ENCODE results near the gene RHBDL1. TPM values are rescaled to one million over a fixed set of nuclear protein-coding genes. Genes with fewer than 3 reads are reported as not detected.
A peak's percentile ranks its signal among the peaks of the same experiment; 100 is the strongest.

The RHBDL1 gene
- polyA plus RNA-seq, 1 donor (not counting 4 experiments of a cell fraction or from before 2014, with no cell fraction given) = 0.71 TPM

- Histone ChIP-seq H3K4me3 (ENCODE audit: control insufficient read depth in 2 of 3, extremely low read depth in 1 of 3, insufficient read depth in 2 of 3, low read depth in 1 of 3, low read length in 3 of 3) (no peak overlapping the region), H3K4me1 (ENCODE audit: control insufficient read depth, extremely low read depth, insufficient read depth, low read length) (peaks cover 16% of the 10 kb centered on the region), H3K9me3 (ENCODE audit: control insufficient read depth, low read depth, low read length) (no peaks in the 10 kb centered on the region), H3K27me3 (ENCODE audit: control insufficient read depth, extremely low read depth, insufficient read depth, low read length) (no peaks in the 10 kb centered on the region), H3K27ac (ENCODE audit: control insufficient read depth, insufficient read depth, low read length) (no peak overlapping the region), H3K36me3 (ENCODE audit: control insufficient read depth in 2 of 2, extremely low read depth in 1 of 2, insufficient read depth in 2 of 2, low read length in 2 of 2) (peaks cover 1 to 4% of the 10 kb centered on the region in 2 experiments), H3K9me1 (ENCODE audit: control insufficient read depth, extremely low read depth, insufficient read depth, low read length) (peaks cover 2% of the 10 kb centered on the region), H2AFZ (ENCODE audit: control insufficient read depth, low read length) (no peak overlapping the region), H3K4me2 (ENCODE audit: control insufficient read depth, extremely low read depth, insufficient read depth, low read depth, low read length) (peak overlapping the region; percentile 92), H3K9ac (ENCODE audit: control insufficient read depth, extremely low read depth, insufficient read depth, low read length) (no peak overlapping the region), H3K79me2 (ENCODE audit: control insufficient read depth, insufficient read depth, low read length) (peaks cover 6% of the 10 kb centered on the region), H4K20me1 (ENCODE audit: control insufficient read depth, extremely low read depth, insufficient read depth, low read length) (no peaks in the 10 kb centered on the region)
- dilution Hi-C loops (cut with MboI; ENCODE audit: extremely low pct_ligation_motif_present, low sequenced_read_pairs) = no loop called here
- no peak for TF ChIP-seq EZH2 (IDR thresholded peaks at IDR 0.05; ENCODE audit: low read length)
- no peak for FAIRE-seq
- DNase-seq (ENCODE audit: low read depth, low spot score) = no peak
These were observed 28.1 kb upstream of the RHBDL1 start for GRCh38 chr16:647173-647902.

- peak overlapping the region; percentile 92 for H3K4me2 ChIP-seq (ENCODE audit: control insufficient read depth, extremely low read depth, insufficient read depth, low read depth, low read length)
- peaks cover 6% of the 10 kb centered on the region for H3K79me2 ChIP-seq (ENCODE audit: control insufficient read depth, insufficient read depth, low read length)
- dilution Hi-C loops (cut with MboI; ENCODE audit: extremely low pct_ligation_motif_present, low sequenced_read_pairs) = no loop called here
- FAIRE-seq (no peak), DNase-seq (ENCODE audit: low read depth, low spot score) (no peak)
- H3K9ac ChIP-seq (ENCODE audit: control insufficient read depth, extremely low read depth, insufficient read depth, low read length) = peak overlapping the region; percentile 78
- peaks cover 11% of the 10 kb centered on the region for H3K4me1 ChIP-seq (ENCODE audit: control insufficient read depth, extremely low read depth, insufficient read depth, low read length)
- H3K9me1 ChIP-seq (ENCODE audit: control insufficient read depth, extremely low read depth, insufficient read depth, low read length) = no peaks in the 10 kb centered on the region
- TF ChIP-seq EZH2 (IDR thresholded peaks at IDR 0.05; ENCODE audit: low read length) (no peak), CTCF (optimal IDR thresholded peaks at IDR 0.05 in 1 of 3, IDR thresholded peaks at IDR 0.05 in 1 of 3, conservative IDR thresholded peaks at IDR 0.05 in 1 of 3; ENCODE audit: extremely low read depth in 1 of 3, insufficient read depth in 2 of 3, low read length in 3 of 3) (peak; percentile 69 to 86 (median 84))
- H3K4me3 ChIP-seq (ENCODE audit: control insufficient read depth in 2 of 3, extremely low read depth in 1 of 3, insufficient read depth in 2 of 3, low read depth in 1 of 3, low read length in 3 of 3) = peak overlapping the region; percentile 44 to 82 (median 78)
- H3K9me3 ChIP-seq (ENCODE audit: control insufficient read depth, low read depth, low read length) = no peaks in the 10 kb centered on the region
- H3K36me3 ChIP-seq (ENCODE audit: control insufficient read depth in 2 of 2, extremely low read depth in 1 of 2, insufficient read depth in 2 of 2, low read length in 2 of 2) = peaks cover 5 to 6% of the 10 kb centered on the region in 2 experiments
- H4K20me1 ChIP-seq (ENCODE audit: control insufficient read depth, extremely low read depth, insufficient read depth, low read length) = no peaks in the 10 kb centered on the region
- H3K27ac ChIP-seq (ENCODE audit: control insufficient read depth, insufficient read depth, low read length) = peak overlapping the region; percentile 81
- peak overlapping the region; percentile 49 for H2AFZ ChIP-seq (ENCODE audit: control insufficient read depth, low read length)
- no peaks in the 10 kb centered on the region for H3K27me3 ChIP-seq (ENCODE audit: control insufficient read depth, extremely low read depth, insufficient read depth, low read length)
These were observed 27.2 kb upstream of the RHBDL1 start for GRCh38 chr16:648071-648780.
